Liver (tissue), 3 donors: Measurements from ENCODE around the gene KDM5C.

ENCODE experiments used
- ATF3 ChIP-seq: IDR thresholded peaks from 2 replicates; pipeline ENCODE4 v1.6.1; 2016; ENCODE audit warnings: antibody characterized with exemption
- CTCF ChIP-seq: fragments of 150-350 bp; IDR thresholded peaks from 2 replicates; pipeline ENCODE4 v1.5.1; 2017; ENCODE audit warnings: improper control_type of control experiment, low read depth, low read length; ENCODE audit not compliant: missing input control
- RAD21 ChIP-seq, 2 donors: IDR thresholded peaks; 2 replicates each; pipeline ENCODE4 v1.6.1; 2016; ENCODE audit warnings: antibody characterized with exemption in 2 of 2, mild to moderate bottlenecking in 2 of 2
- REST ChIP-seq: IDR thresholded peaks from 2 replicates; pipeline ENCODE4 v1.6.1; 2016; ENCODE audit warnings: antibody characterized with exemption, mild to moderate bottlenecking
- SP1 ChIP-seq: IDR thresholded peaks from 2 replicates; pipeline ENCODE4 v1.6.1; 2018; ENCODE audit warnings: antibody characterized with exemption, mild to moderate bottlenecking
- donor health status: healthy.
- donor health status: healthy.

- TF ChIP-seq CTCF = no peak
- no peak for TF ChIP-seq RAD21 (IDR thresholded peaks at IDR 0.05)
- TF ChIP-seq ATF3 = no peak
- no peak for TF ChIP-seq REST
- TF ChIP-seq SP1 = no peak
These were observed 37.3 kb upstream of the KDM5C start for GRCh38 chrX:53262189-53262917.
